Nephron (organoid): ENCODE data around the gene TMC2.
A peak's percentile ranks its signal among the peaks of the same experiment; 100 is the strongest.
"Not testable (repeated sequence)": the region's sequence is repeated elsewhere in the genome, so short reads cannot be mapped to it uniquely, and the experiment has no call there.

Source experiments
- H3K27ac Mint-ChIP-seq, 3 experiments: 2 replicates each; pipeline ENCODE4 v1.8.0; 2020; ENCODE audit warnings: mixed read lengths in 3 of 3, mild to moderate bottlenecking in 2 of 3, moderate library complexity in 1 of 3
- H3K27me3 Mint-ChIP-seq: 2 replicates; pipeline ENCODE4 v1.8.0; 2021; ENCODE audit warnings: low read depth, mild to moderate bottlenecking, moderate library complexity, mixed read lengths
- H3K36me3 Mint-ChIP-seq: 2 replicates; pipeline ENCODE4 v1.8.0; 2020; ENCODE audit warnings: low read depth, mixed read lengths
- H3K4me1 Mint-ChIP-seq: 2 replicates; pipeline ENCODE4 v1.8.0; 2020; ENCODE audit warnings: mixed read lengths
- H3K4me3 Mint-ChIP-seq, 3 experiments: 2 replicates each; pipeline ENCODE4 v1.8.0; 2020; ENCODE audit warnings: mild to moderate bottlenecking in 3 of 3, mixed read lengths in 3 of 3, moderate library complexity in 2 of 3
- H3K9me3 Mint-ChIP-seq: 2 replicates; pipeline ENCODE4 v1.8.0; 2020; ENCODE audit warnings: mixed read lengths
- CTCF ChIP-seq, 3 experiments: fragments of 200-600 bp; sonication (generic); IDR thresholded peaks; one replicate each; pipeline ENCODE4 v1.5.0; 2021; ENCODE audit warnings: antibody characterized with exemption in 3 of 3; ENCODE audit not compliant: unreplicated experiment in 3 of 3

The TMC2 gene

GRCh38 chr20:2519115-2519809, 17.1 kb upstream of the TMC2 start:
- H3K9me3 Mint-ChIP-seq, result no peaks in the 10 kb centered on the region
- H3K27me3 Mint-ChIP-seq, result peaks cover 18% of the 10 kb centered on the region
- no peak overlapping the region for H3K27ac Mint-ChIP-seq
- no peak overlapping the region for H3K4me3 Mint-ChIP-seq
- H3K4me1 Mint-ChIP-seq, result peaks cover 3% of the 10 kb centered on the region
- no peaks in the 10 kb centered on the region for H3K36me3 Mint-ChIP-seq
- TF ChIP-seq CTCF (IDR thresholded peaks at IDR 0.05; ENCODE audit: unreplicated experiment in 3 of 3), result no peak

GRCh38 chr20:2520617-2521016, 15.8 kb upstream of the TMC2 start:
- no peak for TF ChIP-seq CTCF (IDR thresholded peaks at IDR 0.05; ENCODE audit: unreplicated experiment in 3 of 3)
- Mint-ChIP-seq H3K9me3 (no peaks in the 10 kb centered on the region), H3K36me3 (no peaks in the 10 kb centered on the region), H3K4me1 (peaks cover 8% of the 10 kb centered on the region), H3K4me3 (peak overlapping the region in 1 of 3 experiments; percentile 45), H3K27me3 (peaks cover 14% of the 10 kb centered on the region), H3K27ac (no peak overlapping the region)

- Mint-ChIP-seq H3K4me3 (peak overlapping the region in 2 of 3 experiments; percentile 2 to 45), H3K4me1 (peaks cover 9% of the 10 kb centered on the region), H3K9me3 (no peaks in the 10 kb centered on the region), H3K27ac (peak overlapping the region in 1 of 3 experiments; percentile 56), H3K36me3 (no peaks in the 10 kb centered on the region), H3K27me3 (peaks cover 18% of the 10 kb centered on the region)
- peak; percentile 72 to 85 (median 76) for TF ChIP-seq CTCF (IDR thresholded peaks at IDR 0.05; ENCODE audit: unreplicated experiment in 3 of 3)
Measured at GRCh38 chr20:2521369-2522305, 14.7 kb upstream of the TMC2 start.

- Mint-ChIP-seq H3K4me3 (peak overlapping the region; percentile 31 to 62 (median 45)), H3K27me3 (peaks cover 21% of the 10 kb centered on the region)
- not testable (repeated sequence) for H3K27ac Mint-ChIP-seq, H3K36me3 Mint-ChIP-seq, H3K4me1 Mint-ChIP-seq, H3K9me3 Mint-ChIP-seq
Measured at GRCh38 chr20:2522826-2523429, 13.4 kb upstream of the TMC2 start.

GRCh38 chr20:2523919-2524708, 12.3 kb upstream of the TMC2 start:
- Mint-ChIP-seq H3K4me3 (peak overlapping the region; percentile 96 to 97 (median 96)), H3K36me3 (no peaks in the 10 kb centered on the region), H3K4me1 (peaks cover 9% of the 10 kb centered on the region), H3K9me3 (no peaks in the 10 kb centered on the region), H3K27me3 (peaks cover 18% of the 10 kb centered on the region), H3K27ac (peak overlapping the region; percentile 83 to 99 (median 95))
- peak; percentile 94 to 98 (median 96) for TF ChIP-seq CTCF (IDR thresholded peaks at IDR 0.05; ENCODE audit: unreplicated experiment in 3 of 3)
